ENCODE data around the gene INSRR.

INSRR gene

DNA sequence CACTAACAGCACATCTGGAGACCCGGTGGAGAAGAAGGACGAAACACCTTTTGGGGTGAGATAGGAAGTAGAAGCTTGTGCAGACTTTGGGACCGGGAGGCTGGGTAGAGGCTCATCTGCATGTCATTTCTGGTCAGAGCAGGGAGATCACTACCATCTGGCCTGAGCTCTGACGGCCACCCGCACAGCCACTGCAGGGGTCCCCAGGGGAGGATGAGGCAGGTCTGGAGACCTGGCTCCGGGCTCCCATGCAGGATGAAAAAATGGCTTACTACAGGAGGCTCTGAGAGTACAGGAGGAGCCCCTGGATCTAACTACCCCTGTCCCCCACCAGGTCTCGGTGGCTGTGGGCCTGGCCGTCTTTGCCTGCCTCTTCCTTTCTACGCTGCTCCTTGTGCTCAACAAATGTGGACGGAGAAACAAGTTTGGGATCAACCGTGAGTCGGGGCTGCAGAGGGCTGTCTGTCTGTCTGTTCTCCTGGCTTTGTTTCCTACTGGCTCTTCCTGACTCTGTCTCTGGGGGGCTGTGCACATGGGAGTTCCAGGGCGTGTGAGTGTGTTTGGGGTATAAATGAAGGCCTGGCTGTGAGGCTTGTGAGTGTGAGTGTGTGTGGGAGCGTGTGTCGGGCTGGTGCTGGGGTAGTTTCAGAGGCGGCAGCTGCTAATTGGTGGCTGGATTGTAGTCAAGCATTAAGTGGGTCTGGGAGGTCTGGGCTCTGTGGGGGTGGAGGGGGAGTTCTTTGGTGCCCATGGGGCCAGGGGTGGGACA, 15.8 kb upstream of the INSRR start:
- no peak for DNase-seq (ENCODE audit: low spot score)

GRCh38 chr1:156874142-156874541, 15.2 kb upstream of the INSRR start:
- no peak for DNase-seq (ENCODE audit: low spot score)

- DNase-seq (ENCODE audit: low spot score) = no peak
These were observed 14.7 kb upstream of the INSRR start for GRCh38 chr1:156873659-156874058.

GRCh38 chr1:156869455-156869854, 10.5 kb upstream of the INSRR start:
- DNase-seq (ENCODE audit: low spot score) = no peak

DNA sequence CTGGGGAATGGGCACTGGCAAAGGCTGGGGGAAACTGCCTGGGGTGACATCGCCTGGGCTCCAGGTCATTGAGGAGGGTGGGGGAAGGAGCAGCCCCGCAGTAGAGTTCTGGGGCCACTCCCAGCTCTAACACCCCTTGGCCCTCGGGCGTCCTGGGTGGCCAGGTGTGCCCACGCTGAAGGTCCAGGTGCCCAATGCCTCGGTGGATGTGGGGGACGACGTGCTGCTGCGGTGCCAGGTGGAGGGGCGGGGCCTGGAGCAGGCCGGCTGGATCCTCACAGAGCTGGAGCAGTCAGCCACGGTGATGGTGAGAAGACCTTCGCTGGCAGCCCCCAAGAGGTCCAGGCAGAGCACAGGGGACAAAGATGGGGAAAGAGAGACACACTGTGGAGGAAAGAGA, 9.4 kb upstream of the INSRR start:
- DNase-seq (ENCODE audit: low spot score) = no peak

GRCh38 chr1:156866249-156866909, 7.5 kb upstream of the INSRR start:
- no peak for DNase-seq (ENCODE audit: low spot score)

- no peak for DNase-seq (ENCODE audit: low spot score)
These were observed 6.9 kb upstream of the INSRR start for GRCh38 chr1:156865865-156866248.

DNA sequence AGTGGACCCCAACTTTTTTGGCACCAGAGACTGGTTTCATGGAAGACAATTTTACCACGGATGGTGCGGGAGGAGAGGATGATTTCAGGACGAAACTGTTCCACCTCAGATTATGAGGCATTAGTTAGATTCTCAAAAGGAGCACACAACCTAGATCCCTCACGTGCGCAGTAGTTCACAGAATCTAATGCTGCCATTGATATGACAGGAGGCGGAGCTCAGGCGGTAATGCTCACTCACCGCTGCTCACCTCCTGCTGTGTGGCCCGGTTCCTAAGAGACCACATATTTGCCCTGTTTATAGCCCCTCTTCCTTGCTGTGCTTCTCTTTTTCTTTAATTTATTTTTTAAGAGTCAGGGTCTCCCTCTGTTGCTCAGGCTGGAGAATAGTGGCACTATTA, 6.3 kb upstream of the INSRR start:
- DNase-seq (ENCODE audit: low spot score) = no peak

- no peak for DNase-seq (ENCODE audit: low spot score)
These were observed 5.9 kb upstream of the INSRR start for GRCh38 chr1:156864796-156865195.

DNA sequence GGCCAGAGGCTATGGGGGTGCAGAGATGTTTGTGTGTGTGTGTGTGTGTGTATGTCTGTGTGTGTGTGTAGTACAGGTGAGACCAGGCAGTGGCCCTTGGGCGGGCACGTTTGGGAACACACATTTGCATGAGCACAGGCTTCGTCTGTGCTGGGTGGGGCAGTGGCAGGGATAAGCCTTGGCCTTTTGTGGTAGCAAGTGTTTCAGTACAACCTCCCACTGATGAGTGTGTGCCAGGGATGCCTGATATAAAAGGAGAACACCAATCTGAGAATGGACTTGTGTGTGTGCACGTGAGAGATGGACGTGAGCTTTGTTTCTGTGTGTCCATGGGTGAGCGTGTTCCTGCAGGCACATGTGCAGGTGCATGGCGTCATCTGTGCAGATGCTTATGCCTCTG, 4.7 kb upstream of the INSRR start:
- DNase-seq (ENCODE audit: low spot score) = no peak

GRCh38 chr1:156862997-156863599, 4.2 kb upstream of the INSRR start:
- DNase-seq (ENCODE audit: low spot score) = no peak

DNA sequence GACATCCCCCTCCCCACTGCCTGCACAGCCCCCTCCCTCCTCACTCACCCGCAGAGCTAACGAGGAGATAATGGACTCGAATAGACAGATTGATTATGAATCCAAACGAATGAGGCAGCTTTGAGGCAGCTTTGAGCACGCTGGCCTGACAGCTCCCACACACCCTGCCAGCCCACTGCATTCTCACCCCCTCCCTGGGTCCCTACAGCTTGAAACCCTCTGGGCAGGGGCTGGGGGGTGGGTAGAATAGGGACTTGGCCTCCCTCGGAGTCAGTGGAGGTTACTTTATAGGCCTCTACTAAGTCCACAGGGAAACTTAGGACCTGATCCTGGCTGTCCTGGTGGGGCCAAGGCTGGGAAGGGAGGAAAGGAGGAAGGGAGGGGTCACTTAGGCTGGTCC, 3.7 kb upstream of the INSRR start:
- DNase-seq (ENCODE audit: low spot score) = no peak

DNA sequence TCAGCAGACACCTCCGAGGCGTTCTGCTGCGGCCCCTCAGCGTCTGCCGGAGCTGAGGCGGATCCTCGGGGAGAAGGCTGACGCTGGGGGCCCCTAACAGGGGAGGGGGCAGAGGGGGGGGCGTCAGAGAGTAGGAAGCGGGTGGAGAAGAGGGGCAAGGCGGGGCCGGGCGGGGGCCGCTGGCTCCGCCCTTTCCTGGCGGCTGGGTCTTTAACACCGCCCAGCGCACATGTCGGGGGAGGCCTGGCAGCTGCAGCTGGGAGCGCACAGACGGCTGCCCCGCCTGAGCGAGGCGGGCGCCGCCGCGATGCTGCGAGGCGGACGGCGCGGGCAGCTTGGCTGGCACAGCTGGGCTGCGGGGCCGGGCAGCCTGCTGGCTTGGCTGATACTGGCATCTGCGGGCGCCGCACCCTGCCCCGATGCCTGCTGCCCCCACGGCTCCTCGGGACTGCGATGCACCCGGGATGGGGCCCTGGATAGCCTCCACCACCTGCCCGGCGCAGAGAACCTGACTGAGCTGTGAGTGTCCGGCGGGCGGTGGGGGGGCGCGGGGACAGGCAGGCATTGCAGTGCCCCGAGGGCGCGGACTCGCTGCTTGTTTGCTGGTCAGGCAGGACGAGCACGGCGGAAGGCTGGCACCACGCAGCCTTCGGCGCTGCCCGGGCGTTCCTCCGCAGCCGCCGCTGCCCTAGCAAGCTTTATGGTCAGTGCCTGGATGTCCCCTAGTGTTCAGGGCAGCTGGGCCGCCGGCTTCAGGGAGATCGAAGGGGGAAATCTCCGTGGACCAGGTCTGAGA, 1.9 kb upstream of the INSRR start, which contains the start of gene NTRK1:
Gene NTRK1, plus strand, starts transcription at position 238 of the 796 bp plus-strand sequence. Its CDS starts 70 bp downstream, at position 308.
- peak; percentile 24 for DNase-seq (ENCODE audit: low spot score)

DNA sequence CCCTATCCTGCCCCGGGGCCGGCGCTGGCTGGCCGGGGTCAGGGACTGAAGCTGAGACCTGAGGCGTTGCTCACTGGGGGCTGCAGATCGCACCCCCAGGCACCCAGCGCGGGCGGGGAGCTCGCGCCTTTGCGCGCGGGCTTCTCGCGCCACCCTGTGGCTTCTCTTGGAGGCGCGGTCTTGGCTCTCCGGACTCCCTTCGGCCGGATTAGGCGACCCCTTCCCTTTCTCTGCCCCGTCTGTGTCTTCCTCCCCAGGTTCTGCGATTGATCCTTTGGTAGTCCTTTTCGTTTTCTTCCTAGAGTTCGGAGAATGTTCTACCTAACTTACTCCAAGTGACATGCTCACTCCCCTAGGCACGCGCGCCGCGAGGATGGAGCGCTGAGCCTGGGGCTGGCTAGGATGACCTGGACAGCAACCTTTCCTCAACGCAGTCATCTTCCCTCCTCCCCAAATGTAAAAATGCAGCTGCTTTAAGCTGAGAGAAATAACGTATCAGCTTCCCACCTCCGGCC, 1.3 kb upstream of the INSRR start:
- peak; percentile 63 for DNase-seq (ENCODE audit: low spot score)

DNA sequence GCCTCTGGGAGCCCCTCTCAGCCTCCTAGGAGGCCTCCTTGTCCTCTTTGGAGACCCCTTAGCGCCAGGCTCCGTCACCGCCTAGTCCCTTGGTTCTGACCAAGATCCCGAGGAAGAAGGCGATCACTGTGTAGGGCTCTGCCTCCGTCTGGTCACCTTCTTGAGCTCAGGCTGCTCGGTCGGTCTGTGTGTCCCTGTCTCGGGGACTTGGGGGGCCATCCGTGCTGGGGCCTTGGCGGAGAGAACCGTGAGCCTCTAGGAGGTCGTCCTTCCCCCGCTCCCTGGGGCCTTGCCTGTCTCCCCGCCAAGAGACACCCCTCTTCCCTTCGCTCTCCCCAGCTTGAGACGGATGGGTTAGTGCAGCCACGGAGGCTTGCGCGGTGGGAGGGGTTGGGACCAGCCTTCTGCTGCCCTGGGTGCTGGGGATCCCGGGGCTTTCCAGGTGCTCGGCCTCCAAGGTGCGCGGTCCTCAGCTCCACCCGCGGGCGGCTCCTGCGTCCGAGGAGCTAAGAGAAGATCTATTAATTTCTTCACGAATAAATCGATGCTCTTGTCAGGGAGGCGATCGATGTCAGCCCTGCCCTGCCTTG, 701 bp upstream of the INSRR start:
- DNase-seq (ENCODE audit: low spot score) = peak; percentile 23

- no peak for DNase-seq (ENCODE audit: low spot score)
These were observed 361 bp downstream of the INSRR start for GRCh38 chr1:156858555-156858956.

DNA sequence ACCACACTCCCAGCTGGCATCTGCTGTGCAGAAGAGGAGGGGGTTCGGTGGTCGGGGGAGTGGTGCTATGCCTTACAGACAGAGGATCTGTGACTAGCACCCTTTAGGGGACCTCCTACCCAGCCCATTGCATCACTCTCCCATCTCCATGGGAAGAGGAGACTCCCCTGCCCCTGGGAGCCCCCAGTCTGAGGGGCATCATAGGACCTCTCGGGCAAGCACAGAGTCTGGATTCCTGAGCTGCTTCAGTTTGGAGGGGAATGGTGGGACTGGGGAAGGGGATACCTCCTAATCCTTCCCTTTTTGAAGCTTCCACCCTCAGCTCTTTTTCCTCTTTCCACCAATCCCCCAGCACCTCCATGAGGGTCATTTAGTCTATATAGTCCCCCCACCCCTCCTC, 1.4 kb downstream of the INSRR start:
- DNase-seq (ENCODE audit: low spot score) = no peak

DNA sequence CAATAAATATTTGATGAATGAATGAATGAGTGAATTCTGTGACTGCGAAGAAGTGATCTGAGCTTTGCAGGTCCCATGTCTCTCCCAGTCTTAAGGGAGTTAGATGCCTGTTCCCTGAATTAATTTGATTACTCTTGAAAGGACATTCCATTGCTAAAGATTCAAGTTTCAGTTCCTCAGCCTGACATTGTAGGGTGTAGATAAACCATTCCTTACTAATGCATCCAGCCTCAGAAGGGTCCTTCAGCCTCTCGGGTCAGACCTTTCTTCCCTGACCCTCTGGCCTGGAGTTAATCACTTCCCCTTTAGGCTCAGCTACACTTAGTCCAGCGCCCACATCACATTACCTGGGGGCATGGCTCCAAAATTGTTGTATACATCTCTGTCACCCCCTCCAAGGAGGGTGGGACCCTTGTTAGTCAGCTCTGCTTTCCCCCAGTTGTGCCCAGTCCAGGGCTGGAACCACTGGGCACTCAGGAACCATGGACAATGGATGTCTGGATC, 2.6 kb downstream of the INSRR start:
- DNase-seq (ENCODE audit: low spot score) = no peak

GRCh38 chr1:156854634-156855033, 4.3 kb downstream of the INSRR start:
- no peak for DNase-seq (ENCODE audit: low spot score)

DNA sequence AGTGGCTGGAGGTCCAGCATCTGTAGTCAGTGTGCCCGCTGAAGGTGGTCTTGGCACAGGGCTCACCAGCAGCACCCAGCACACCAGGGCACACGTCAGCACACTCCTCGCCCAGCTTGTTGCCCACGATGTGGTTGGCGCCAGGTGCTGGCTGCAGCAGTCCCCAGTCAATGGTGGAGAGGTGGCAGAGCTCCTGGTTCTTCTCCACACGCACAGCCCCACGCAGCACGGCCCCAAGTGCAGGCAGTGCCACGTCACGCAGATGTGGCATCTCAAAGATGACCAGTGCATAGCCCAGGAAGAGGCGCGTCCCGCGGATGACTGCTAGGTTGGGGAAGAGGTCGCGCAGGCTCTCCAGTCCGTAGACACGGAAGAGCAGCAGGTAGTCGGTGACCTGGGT, 5.2 kb downstream of the INSRR start:
- no peak for DNase-seq (ENCODE audit: low spot score)

GRCh38 chr1:156852418-156852874, 6.5 kb downstream of the INSRR start:
- DNase-seq (ENCODE audit: low spot score) = peak; percentile 43
